Measurements from ENCODE around the gene EIF6.
"Not testable (repeated sequence)": the region's sequence is repeated elsewhere in the genome, so short reads cannot be mapped to it uniquely, and the experiment has no call there.

EIF6 gene

GRCh38 chr20:35319192-35319870, 34.8 kb upstream of the EIF6 start:
- no peak for DNase-seq (ENCODE audit: insufficient read length, low spot score)
- no peak for FAIRE-seq
- TF ChIP-seq POLR2A (IDR thresholded peaks at IDR 0.05; ENCODE audit: low read depth, low read length): no peak

GRCh38 chr20:35318502-35319157, 34.1 kb upstream of the EIF6 start:
- FAIRE-seq (peak; percentile 81), DNase-seq (ENCODE audit: insufficient read length, low spot score) (no peak)
- no peak for TF ChIP-seq POLR2A (IDR thresholded peaks at IDR 0.05; ENCODE audit: low read depth, low read length)

GRCh38 chr20:35317416-35318210, 33.0 kb upstream of the EIF6 start:
- no peak for DNase-seq (ENCODE audit: insufficient read length, low spot score)
- no peak for FAIRE-seq
- no peak for TF ChIP-seq POLR2A (IDR thresholded peaks at IDR 0.05; ENCODE audit: low read depth, low read length)

- no peak for TF ChIP-seq POLR2A (IDR thresholded peaks at IDR 0.05; ENCODE audit: low read depth, low read length)
- no peak for DNase-seq (ENCODE audit: insufficient read length, low spot score)
- FAIRE-seq: no peak
These were observed 31.5 kb upstream of the EIF6 start for GRCh38 chr20:35316086-35316485.

GRCh38 chr20:35315632-35316020, 31.1 kb upstream of the EIF6 start:
- DNase-seq (ENCODE audit: insufficient read length, low spot score); FAIRE-seq: not testable (repeated sequence)

- FAIRE-seq (no peak), DNase-seq (ENCODE audit: insufficient read length, low spot score) (no peak)
- TF ChIP-seq POLR2A (IDR thresholded peaks at IDR 0.05; ENCODE audit: low read depth, low read length): no peak
These were observed 30.5 kb upstream of the EIF6 start for GRCh38 chr20:35314816-35315631.

GRCh38 chr20:35312318-35312717, 27.7 kb upstream of the EIF6 start:
- DNase-seq (ENCODE audit: insufficient read length, low spot score) (no peak), FAIRE-seq (peak; percentile 20)

GRCh38 chr20:35311822-35312221, 27.2 kb upstream of the EIF6 start:
- DNase-seq (ENCODE audit: insufficient read length, low spot score) (no peak), FAIRE-seq (no peak)
- TF ChIP-seq POLR2A (IDR thresholded peaks at IDR 0.05; ENCODE audit: low read depth, low read length): no peak

More at GRCh38 chr20:35312318-35312717, 27.7 kb upstream of the EIF6 start:
- TF ChIP-seq POLR2A (IDR thresholded peaks at IDR 0.05; ENCODE audit: low read depth, low read length): no peak

- no peak for FAIRE-seq
- DNase-seq (ENCODE audit: insufficient read length, low spot score): no peak
- no peak for TF ChIP-seq POLR2A (IDR thresholded peaks at IDR 0.05; ENCODE audit: low read depth, low read length)
These were observed 26.8 kb upstream of the EIF6 start for GRCh38 chr20:35311409-35311808.

- no peak for FAIRE-seq
- DNase-seq (ENCODE audit: insufficient read length, low spot score): no peak
- peak; percentile 33; the same call in 1 of the 2 replicates for TF ChIP-seq POLR2A (IDR thresholded peaks at IDR 0.05; ENCODE audit: low read depth, low read length)
These were observed 23.4 kb upstream of the EIF6 start for GRCh38 chr20:35307666-35308653.

GRCh38 chr20:35306931-35307517, 22.5 kb upstream of the EIF6 start:
- no peak for DNase-seq (ENCODE audit: insufficient read length, low spot score)
- TF ChIP-seq POLR2A (IDR thresholded peaks at IDR 0.05; ENCODE audit: low read depth, low read length): no peak
- FAIRE-seq: no peak

All from H54 (cell line).